Uterus (tissue), 2 donors: ENCODE measurements around the gene TIMM23.
"Not testable (repeated sequence)": the region's sequence is repeated elsewhere in the genome, so short reads cannot be mapped to it uniquely, and the experiment has no call there.

Source experiments
- POLR2A ChIP-seq, 2 donors: fragments of 450-650 bp; IDR thresholded peaks; one replicate each; pipeline ENCODE4 v1.6.1; 2016; ENCODE audit warnings: antibody characterized with exemption in 2 of 2, mild to moderate bottlenecking in 1 of 2, moderate library complexity in 1 of 2
- TF ChIP-seq, protein P1 (sequence below), 4 experiments: fragments of 200-600 bp in 2 of 4; fragments of 450-650 bp in 2 of 4; sonication (generic) in 2 of 4; IDR thresholded peaks; one replicate each; pipeline ENCODE4 v1.5.1; 2016 to 2019; ENCODE audit warnings: antibody characterized with exemption in 4 of 4, mild to moderate bottlenecking in 2 of 4, moderate library complexity in 1 of 4

- TF ChIP-seq, protein P1, sequence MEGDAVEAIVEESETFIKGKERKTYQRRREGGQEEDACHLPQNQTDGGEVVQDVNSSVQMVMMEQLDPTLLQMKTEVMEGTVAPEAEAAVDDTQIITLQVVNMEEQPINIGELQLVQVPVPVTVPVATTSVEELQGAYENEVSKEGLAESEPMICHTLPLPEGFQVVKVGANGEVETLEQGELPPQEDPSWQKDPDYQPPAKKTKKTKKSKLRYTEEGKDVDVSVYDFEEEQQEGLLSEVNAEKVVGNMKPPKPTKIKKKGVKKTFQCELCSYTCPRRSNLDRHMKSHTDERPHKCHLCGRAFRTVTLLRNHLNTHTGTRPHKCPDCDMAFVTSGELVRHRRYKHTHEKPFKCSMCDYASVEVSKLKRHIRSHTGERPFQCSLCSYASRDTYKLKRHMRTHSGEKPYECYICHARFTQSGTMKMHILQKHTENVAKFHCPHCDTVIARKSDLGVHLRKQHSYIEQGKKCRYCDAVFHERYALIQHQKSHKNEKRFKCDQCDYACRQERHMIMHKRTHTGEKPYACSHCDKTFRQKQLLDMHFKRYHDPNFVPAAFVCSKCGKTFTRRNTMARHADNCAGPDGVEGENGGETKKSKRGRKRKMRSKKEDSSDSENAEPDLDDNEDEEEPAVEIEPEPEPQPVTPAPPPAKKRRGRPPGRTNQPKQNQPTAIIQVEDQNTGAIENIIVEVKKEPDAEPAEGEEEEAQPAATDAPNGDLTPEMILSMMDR (IDR thresholded peaks at IDR 0.05), result not testable (repeated sequence)
- TF ChIP-seq POLR2A (IDR thresholded peaks at IDR 0.05), result not testable (repeated sequence)
Measured at GRCh38 chr10:45939176-45939697, 33.1 kb upstream of the TIMM23 start.
